GM21737 (cell line): ENCODE data around the gene EYA2.

Experiments
- ATAC-seq: cut with Tn5 transposase; IDR thresholded peaks from one replicate; pipeline ENCODE4 v1.9.1; 2021; ENCODE audit warnings: mild to moderate bottlenecking, moderate library complexity; ENCODE audit not compliant: unreplicated experiment

The EYA2 gene

GRCh38 chr20:47216819-47217410, 322.3 kb downstream of the EYA2 start:
- ATAC-seq: no peak

GRCh38 chr20:47217482-47218446, 323.1 kb downstream of the EYA2 start:
- ATAC-seq: no peak

GRCh38 chr20:47220161-47220582, 325.5 kb downstream of the EYA2 start:
- ATAC-seq: no peak

GRCh38 chr20:47221036-47221625, 326.5 kb downstream of the EYA2 start:
- no peak for ATAC-seq

GRCh38 chr20:47222468-47223119, 328.0 kb downstream of the EYA2 start:
- no peak for ATAC-seq

GRCh38 chr20:47223896-47224295, 329.3 kb downstream of the EYA2 start:
- no peak for ATAC-seq

GRCh38 chr20:47224300-47224791, 329.7 kb downstream of the EYA2 start:
- ATAC-seq: no peak

GRCh38 chr20:47224857-47225256, 330.2 kb downstream of the EYA2 start:
- ATAC-seq: no peak

GRCh38 chr20:47225458-47225857, 330.8 kb downstream of the EYA2 start:
- no peak for ATAC-seq

GRCh38 chr20:47227119-47227518, 332.5 kb downstream of the EYA2 start:
- no peak for ATAC-seq

GRCh38 chr20:47227576-47227975, 332.9 kb downstream of the EYA2 start:
- ATAC-seq: no peak

GRCh38 chr20:47228654-47229053, 334.0 kb downstream of the EYA2 start:
- no peak for ATAC-seq

GRCh38 chr20:47230811-47231256, 336.2 kb downstream of the EYA2 start:
- ATAC-seq: no peak

- no peak for ATAC-seq
These were observed 336.9 kb downstream of the EYA2 start for GRCh38 chr20:47231382-47232039.

- no peak for ATAC-seq
These were observed 337.9 kb downstream of the EYA2 start for GRCh38 chr20:47232518-47232917.

- no peak for ATAC-seq
These were observed 338.9 kb downstream of the EYA2 start for GRCh38 chr20:47233333-47234188.

- no peak for ATAC-seq
These were observed 340.5 kb downstream of the EYA2 start for GRCh38 chr20:47235111-47235510.

GRCh38 chr20:47235853-47236638, 341.4 kb downstream of the EYA2 start:
- ATAC-seq: no peak

- ATAC-seq: no peak
These were observed 341.9 kb downstream of the EYA2 start for GRCh38 chr20:47236639-47236900.
